ENCODE results near the gene OVCH2. TPM values are rescaled to one million over a fixed set of nuclear protein-coding genes. Genes with fewer than 3 reads are reported as not detected.

OVCH2 gene
- total RNA-seq, 1 experiment from 2014 or later: 8.3 TPM

DNA sequence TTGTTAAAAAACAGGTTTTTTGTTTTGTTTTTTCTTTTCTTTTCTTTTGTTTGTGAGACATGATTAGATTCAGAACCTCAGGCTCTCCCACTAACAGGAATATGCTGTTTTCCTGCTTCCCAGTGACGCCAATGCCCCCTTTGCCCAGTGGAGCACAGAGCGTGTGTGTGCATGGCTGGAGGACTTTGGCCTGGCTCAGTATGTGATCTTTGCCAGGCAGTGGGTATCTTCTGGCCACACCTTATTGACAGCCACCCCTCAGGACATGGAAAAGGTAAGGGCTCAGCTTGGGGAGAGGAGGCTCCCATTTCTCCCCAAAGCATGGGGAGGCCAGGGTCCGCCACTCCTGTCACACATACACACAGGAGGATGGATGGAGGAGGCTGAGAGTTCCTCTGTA, 58.0 kb downstream of the OVCH2 start:
- DNase-seq (ENCODE audit: low spot score): no peak
- in situ Hi-C loops (cut with HindIII; ENCODE audit: low sequenced_read_pairs): no loop called here

DNA sequence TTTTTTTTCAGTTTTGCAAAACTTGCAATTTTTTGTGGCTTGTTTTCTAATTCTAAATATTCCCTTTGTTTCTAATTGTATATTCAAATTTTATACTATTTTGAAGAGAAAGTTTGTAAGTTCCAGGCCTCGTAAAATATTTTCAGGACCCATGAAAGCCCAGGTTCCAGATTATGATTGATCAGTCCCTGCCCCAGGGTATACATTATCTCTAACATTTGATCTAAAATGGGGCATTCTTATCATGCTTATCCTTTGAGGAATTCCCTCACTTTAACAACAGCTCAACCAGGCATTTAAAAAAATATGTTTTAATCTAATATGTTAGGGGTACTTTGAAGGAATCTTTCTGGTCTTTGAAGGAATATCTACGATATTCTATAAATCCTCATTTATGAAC, 59.4 kb downstream of the OVCH2 start:
- in situ Hi-C loops (cut with HindIII; ENCODE audit: low sequenced_read_pairs): no loop called here
- DNase-seq (ENCODE audit: low spot score): no peak

DNA sequence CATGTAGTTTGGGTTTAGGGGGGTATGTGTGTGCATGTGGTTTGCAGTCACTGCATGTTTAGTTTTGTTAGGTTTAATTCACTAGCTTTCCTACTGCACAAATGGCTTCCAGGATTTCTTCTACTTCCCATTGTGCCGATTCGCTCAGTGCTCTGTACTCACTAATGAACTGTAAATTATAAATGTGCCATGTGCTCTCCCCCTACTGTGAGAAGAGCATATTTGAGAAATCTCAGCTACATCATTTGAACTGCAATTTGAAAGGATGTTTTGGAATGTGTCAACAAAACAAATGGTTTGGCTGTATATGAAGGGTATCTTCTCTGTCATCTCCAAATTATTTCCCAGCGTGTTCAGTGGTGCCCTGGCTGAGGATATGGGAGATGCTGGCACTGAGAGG, 61.1 kb downstream of the OVCH2 start:
- in situ Hi-C loops (cut with HindIII; ENCODE audit: low sequenced_read_pairs): no loop called here
- peak; percentile 28 for DNase-seq (ENCODE audit: low spot score)

DNA sequence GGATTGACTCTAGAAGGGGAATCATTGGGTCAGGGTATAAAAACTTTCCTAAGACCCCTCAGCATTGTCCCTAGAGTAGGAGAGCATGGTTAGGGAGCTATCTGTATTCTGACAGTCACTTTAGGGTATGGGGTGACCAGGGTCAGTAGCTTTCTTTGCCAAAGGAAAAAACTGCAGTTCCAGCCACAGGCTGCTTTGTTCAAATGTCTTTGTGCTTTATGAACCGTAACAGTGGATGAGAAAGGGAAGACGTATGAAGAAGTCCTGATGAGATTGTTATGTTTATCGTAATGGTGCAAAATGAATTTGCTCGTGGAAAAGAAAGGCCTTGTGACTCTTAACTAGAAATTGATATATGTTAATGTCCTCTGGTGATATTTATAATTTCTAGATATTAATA, 63.0 kb downstream of the OVCH2 start:
- no peak for DNase-seq (ENCODE audit: low spot score)
- in situ Hi-C loops (cut with HindIII; ENCODE audit: low sequenced_read_pairs): no loop called here

DNA sequence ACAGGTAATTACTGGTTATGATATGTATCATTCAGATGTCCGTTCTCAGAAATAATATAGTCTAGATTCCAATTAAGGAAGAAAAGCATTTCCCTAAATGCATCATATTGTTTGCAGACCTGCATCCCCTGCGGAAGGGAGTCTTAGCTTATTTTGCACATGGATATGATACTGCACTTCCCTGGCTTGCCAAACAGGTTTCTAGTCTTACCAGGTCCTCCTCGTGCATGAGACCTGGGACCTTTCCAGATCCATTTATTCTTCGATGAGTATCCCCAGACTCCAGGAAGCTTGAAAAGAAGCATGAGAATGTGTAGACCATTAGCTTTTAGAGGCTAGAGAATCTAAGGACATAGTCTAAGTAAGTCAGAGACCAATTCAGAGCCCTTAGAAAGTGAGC, 63.5 kb downstream of the OVCH2 start:
- in situ Hi-C loops (cut with HindIII; ENCODE audit: low sequenced_read_pairs): no loop called here
- no peak for DNase-seq (ENCODE audit: low spot score)

DNA sequence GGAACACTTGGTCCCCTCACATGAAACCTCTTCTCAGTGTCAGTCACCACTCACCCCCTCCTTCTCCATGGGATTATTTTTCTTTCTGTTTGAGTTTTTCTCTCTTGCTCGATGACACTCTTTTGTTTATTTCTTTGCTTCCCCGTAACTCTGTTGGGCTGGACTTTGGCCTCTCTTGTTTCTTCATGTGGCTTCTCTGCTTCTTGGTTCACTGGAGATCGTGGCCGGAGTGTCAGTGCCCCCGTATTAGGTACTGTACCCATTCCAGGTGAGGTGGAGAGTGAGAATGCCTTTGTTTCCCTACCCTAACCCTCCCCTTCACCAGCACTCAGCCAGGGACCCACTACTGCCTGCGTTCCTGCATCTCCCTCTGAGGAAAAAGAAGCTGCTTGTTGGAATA, 65.5 kb downstream of the OVCH2 start:
- in situ Hi-C loops (cut with HindIII; ENCODE audit: low sequenced_read_pairs): no loop called here
- no peak for DNase-seq (ENCODE audit: low spot score)

DNA sequence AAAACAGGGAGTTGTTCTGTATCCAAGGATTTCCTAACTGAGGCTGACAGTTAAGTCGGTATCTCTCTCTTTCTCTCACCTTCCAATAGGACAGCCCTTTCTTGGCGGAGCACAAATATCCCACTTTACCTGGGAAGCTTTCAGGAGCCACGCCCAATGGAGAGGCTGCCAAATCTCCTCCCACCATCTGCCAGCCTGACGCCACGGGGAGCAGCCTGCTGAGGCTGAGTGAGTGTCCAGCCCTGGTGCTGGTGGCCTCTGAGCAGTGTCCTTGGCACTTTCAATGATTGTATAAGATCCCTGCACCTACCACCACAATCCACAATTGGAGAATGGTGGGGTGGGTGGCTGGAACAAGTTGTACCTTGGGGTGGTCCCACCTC, 66.6 kb downstream of the OVCH2 start:
- in situ Hi-C loops (cut with HindIII; ENCODE audit: low sequenced_read_pairs): no loop called here

More for the DNA sequence above, 66.6 kb downstream of the OVCH2 start:
- peak; percentile 74 for DNase-seq (ENCODE audit: low spot score)

Other genes with a start within 250 kb of the OVCH2 start
- gene OLFML1, start 221.0 kb downstream of the OVCH2 start, total RNA-seq (2014; rRNA removed; shearing (Covaris generic)): 39.3 and 54.5 TPM in 2 replicates
- gene PPFIBP2, start 192.5 kb downstream of the OVCH2 start, total RNA-seq (2014; rRNA removed; shearing (Covaris generic)): 12.4 and 24.2 TPM in 2 replicates
- 7.7 and 9.0 TPM in 2 replicates for gene CYB5R2, start 33.0 kb downstream of the OVCH2 start, total RNA-seq (2014; rRNA removed; shearing (Covaris generic))
- 1.2 TPM in 1 of 2 replicates, not detected in the other for gene OR5P2, start 90.5 kb upstream of the OVCH2 start, total RNA-seq (2014; rRNA removed; shearing (Covaris generic))
- 0.25 and 0.41 TPM in 2 replicates for gene OR5P3, start 124.4 kb upstream of the OVCH2 start, total RNA-seq (2014; rRNA removed; shearing (Covaris generic))
- not detected in 2 replicates for gene OR10A6, start 224.8 kb upstream of the OVCH2 start, total RNA-seq (2014; rRNA removed; shearing (Covaris generic))
- gene OR10A3, start 235.2 kb upstream of the OVCH2 start, total RNA-seq (2014; rRNA removed; shearing (Covaris generic)): not detected in 2 replicates

All from G401 (cell line).